Measurements from ENCODE around the gene STOX2. TPM values are rescaled to one million over a fixed set of nuclear protein-coding genes. Genes with fewer than 3 reads are reported as not detected.

Gene STOX2
- total and polyA plus RNA-seq, 7 experiments from 2014 or later: not detected

DNA sequence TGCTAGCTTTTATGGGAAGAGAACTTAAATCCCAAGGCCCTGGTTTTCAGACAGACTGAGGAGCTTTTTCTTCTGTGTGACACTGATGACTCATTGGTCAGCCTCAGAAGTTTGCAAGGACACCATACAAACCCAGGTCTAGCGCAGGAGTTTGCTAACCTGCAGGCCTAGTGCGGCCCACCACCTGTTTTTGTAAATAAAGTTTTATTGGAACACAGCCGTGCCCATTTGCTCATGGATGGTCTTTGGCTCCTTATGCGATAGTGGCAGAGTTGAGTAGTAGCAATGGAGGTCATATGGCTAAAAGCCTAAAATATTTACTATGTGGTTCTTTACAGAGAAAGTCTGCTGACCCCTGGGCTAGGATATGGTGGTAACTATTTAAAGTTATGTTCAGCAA lies 98.3 kb downstream of the STOX2 start:
- Histone ChIP-seq H3K36me3 (ENCODE audit: control insufficient read depth in 2 of 3, insufficient read depth in 3 of 3, low read length in 3 of 3) (no peaks in the 10 kb centered on the region), H3K27me3 (ENCODE audit: control insufficient read depth in 2 of 2, insufficient read depth in 2 of 2, low read length in 2 of 2) (no peaks in the 10 kb centered on the region), H3K27ac (ENCODE audit: low read depth, low read length) (no peak overlapping the region), H3K4me1 (ENCODE audit: control insufficient read depth in 2 of 2, insufficient read depth in 2 of 2, low read length in 2 of 2) (no peaks in the 10 kb centered on the region), H3K9me3 (ENCODE audit: control insufficient read depth in 2 of 3, low read length in 3 of 3) (no peaks in the 10 kb centered on the region), H3K4me3 (ENCODE audit: low read length) (no peak overlapping the region)
- ATAC-seq (no peak), DNase-seq (no peak)
- POLR2A ChIA-PET: no interaction called here
- Mint-ChIP-seq H3K27ac (no peak overlapping the region), H3K4me3 (no peak overlapping the region), H3K36me3 (no peaks in the 10 kb centered on the region), H3K4me1 (no peaks in the 10 kb centered on the region), H3K9me3 (peaks cover 0 to 3% (median 0%) of the 10 kb centered on the region in 11 donors), H3K27me3 (peaks cover 0 to 12% (median 0%) of the 10 kb centered on the region in 5 donors)
- CTCF ChIA-PET: no interaction called here
- intact Hi-C loops (cut with micrococcal nuclease): no loop called here

DNA sequence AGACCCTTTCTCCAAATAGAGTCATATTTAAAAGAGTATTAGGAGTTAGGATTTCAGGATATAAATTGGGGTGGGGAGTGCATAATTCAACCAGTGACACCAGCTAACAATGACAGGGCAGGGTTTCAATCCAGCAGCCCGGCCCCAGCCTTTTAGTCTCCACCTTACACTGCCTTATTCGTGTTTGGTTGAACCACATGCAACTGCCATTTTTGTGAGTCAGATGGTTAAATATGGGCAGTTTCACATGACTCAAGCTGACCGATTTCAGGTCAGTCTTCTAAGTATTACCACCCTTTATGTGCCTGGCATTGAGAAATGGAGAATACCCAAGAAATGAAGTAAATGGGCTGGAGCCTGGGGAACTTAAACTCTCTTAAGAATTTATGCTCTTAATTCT lies 102.8 kb downstream of the STOX2 start:
- no peaks in the 10 kb centered on the region for H3K4me1 ChIP-seq (ENCODE audit: control insufficient read depth in 2 of 2, insufficient read depth in 2 of 2, low read length in 2 of 2)
- ChIA-PET CTCF (no interaction called here), POLR2A (no interaction called here)
- H3K27ac Mint-ChIP-seq: no peak overlapping the region
- DNase-seq (no peak), ATAC-seq (no peak)
- no peaks in the 10 kb centered on the region for H3K9me3 Mint-ChIP-seq
- H3K27me3 ChIP-seq (ENCODE audit: control insufficient read depth in 2 of 2, insufficient read depth in 2 of 2, low read length in 2 of 2): no peaks in the 10 kb centered on the region
- no peaks in the 10 kb centered on the region for H3K36me3 ChIP-seq (ENCODE audit: control insufficient read depth in 2 of 3, insufficient read depth in 3 of 3, low read length in 3 of 3)
- H3K27me3 Mint-ChIP-seq: no peaks in the 10 kb centered on the region
- intact Hi-C loops (cut with micrococcal nuclease): no loop called here
- no peak overlapping the region for H3K4me3 ChIP-seq (ENCODE audit: low read length)
- peaks cover 0 to 5% (median 3%) of the 10 kb centered on the region in 7 donors for H3K4me1 Mint-ChIP-seq
- H3K9me3 ChIP-seq (ENCODE audit: control insufficient read depth in 2 of 3, low read length in 3 of 3): no peaks in the 10 kb centered on the region
- H3K4me3 Mint-ChIP-seq: no peak overlapping the region
- H3K36me3 Mint-ChIP-seq: no peaks in the 10 kb centered on the region
- H3K27ac ChIP-seq (ENCODE audit: low read depth, low read length): no peak overlapping the region

DNA sequence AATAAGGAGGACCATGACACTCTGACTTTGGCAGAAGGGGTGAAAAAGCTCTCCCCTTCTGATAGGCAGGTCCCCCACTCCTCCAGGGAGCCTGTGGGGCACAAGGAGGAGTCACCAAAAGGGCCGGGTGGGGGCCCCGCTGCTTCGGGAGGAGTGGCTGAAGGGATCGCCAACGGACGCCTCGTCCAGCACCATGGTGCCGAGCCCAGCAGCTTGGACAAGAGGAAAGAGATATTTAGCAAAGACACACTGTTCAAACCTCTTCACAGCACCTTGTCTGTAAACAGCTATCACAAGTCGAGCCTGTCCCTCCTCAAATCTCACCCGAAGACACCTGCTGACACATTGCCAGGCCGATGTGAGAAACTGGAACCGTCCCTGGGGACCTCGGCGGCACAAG lies 105.6 kb downstream of the STOX2 start:
- H3K27ac ChIP-seq (ENCODE audit: low read depth, low read length): no peak overlapping the region
- no peaks in the 10 kb centered on the region for H3K4me1 ChIP-seq (ENCODE audit: control insufficient read depth in 2 of 2, insufficient read depth in 2 of 2, low read length in 2 of 2)
- Mint-ChIP-seq H3K4me1 (peaks cover 0 to 8% (median 5%) of the 10 kb centered on the region in 7 donors), H3K27me3 (no peaks in the 10 kb centered on the region), H3K36me3 (no peaks in the 10 kb centered on the region), H3K27ac (no peak overlapping the region), H3K9me3 (no peaks in the 10 kb centered on the region), H3K4me3 (no peak overlapping the region)
- H3K27me3 ChIP-seq (ENCODE audit: control insufficient read depth in 2 of 2, insufficient read depth in 2 of 2, low read length in 2 of 2): no peaks in the 10 kb centered on the region
- no peaks in the 10 kb centered on the region for H3K9me3 ChIP-seq (ENCODE audit: control insufficient read depth in 2 of 3, low read length in 3 of 3)
- no peak for ATAC-seq
- H3K36me3 ChIP-seq (ENCODE audit: control insufficient read depth in 2 of 3, insufficient read depth in 3 of 3, low read length in 3 of 3): no peaks in the 10 kb centered on the region
- DNase-seq: no peak
- intact Hi-C loops (cut with micrococcal nuclease): no loop called here
- POLR2A ChIA-PET: no interaction called here
- no peak overlapping the region for H3K4me3 ChIP-seq (ENCODE audit: low read length)
- CTCF ChIA-PET: no interaction called here

DNA sequence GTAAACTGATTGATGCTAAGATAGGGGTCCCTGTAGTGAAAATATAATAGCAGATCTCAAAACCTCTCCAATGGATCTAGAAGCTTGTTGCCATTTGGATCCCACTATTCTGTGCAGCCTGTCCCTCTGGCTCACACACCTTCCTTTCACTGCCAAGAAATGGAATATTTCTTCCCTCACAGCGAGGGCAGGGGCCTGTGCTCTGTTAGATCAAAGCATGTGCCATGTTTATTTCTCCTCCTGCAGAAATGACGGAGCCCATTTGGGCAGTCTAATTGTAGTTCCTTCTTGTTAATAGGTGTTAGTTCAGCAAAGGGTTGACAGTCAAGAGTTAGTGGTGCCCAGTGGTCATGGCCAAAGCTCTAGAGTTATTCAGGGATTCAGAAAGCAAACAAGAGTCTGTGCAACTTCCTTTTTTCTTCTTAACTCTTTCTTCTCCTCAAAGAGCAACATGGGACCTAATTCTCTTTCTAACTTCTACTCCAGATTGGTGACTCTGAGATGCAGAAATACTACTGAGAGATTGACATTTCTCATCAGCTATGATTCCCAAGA lies 106.8 kb downstream of the STOX2 start:
- Mint-ChIP-seq H3K4me1 (peaks cover 0 to 8% (median 5%) of the 10 kb centered on the region in 7 donors), H3K4me3 (no peak overlapping the region), H3K9me3 (no peaks in the 10 kb centered on the region), H3K27me3 (no peaks in the 10 kb centered on the region), H3K36me3 (no peaks in the 10 kb centered on the region), H3K27ac (no peak overlapping the region)
- DNase-seq: no peak
- no peaks in the 10 kb centered on the region for H3K4me1 ChIP-seq (ENCODE audit: control insufficient read depth in 2 of 2, insufficient read depth in 2 of 2, low read length in 2 of 2)
- no peak overlapping the region for H3K4me3 ChIP-seq (ENCODE audit: low read length)
- H3K36me3 ChIP-seq (ENCODE audit: control insufficient read depth in 2 of 3, insufficient read depth in 3 of 3, low read length in 3 of 3): no peaks in the 10 kb centered on the region
- H3K9me3 ChIP-seq (ENCODE audit: control insufficient read depth in 2 of 3, low read length in 3 of 3): no peaks in the 10 kb centered on the region
- intact Hi-C loops (cut with micrococcal nuclease): no loop called here
- ChIA-PET POLR2A (no interaction called here), CTCF (no interaction called here)
- ATAC-seq: no peak
- H3K27me3 ChIP-seq (ENCODE audit: control insufficient read depth in 2 of 2, insufficient read depth in 2 of 2, low read length in 2 of 2): no peaks in the 10 kb centered on the region
- no peak overlapping the region for H3K27ac ChIP-seq (ENCODE audit: low read depth, low read length)

DNA sequence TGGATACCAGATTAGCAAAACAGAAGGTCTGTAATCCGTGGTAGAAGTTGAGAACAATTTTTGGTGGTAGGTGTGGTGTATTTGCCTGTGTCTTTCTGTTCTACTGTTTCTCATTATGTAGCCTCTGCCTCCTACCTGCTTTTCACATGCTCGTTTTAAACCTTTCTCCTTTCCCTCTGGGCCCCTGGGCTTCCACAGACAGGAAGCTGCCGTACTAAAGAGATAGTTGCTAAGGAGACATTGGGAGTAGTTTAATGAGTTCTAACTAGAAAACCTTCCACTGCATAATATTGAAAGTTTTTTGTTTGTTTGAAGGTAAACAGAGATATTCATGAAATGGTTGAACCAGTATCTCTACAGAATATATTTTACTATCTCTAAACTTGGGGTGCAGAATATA lies 107.8 kb downstream of the STOX2 start:
- Histone ChIP-seq H3K27me3 (ENCODE audit: control insufficient read depth in 2 of 2, insufficient read depth in 2 of 2, low read length in 2 of 2) (no peaks in the 10 kb centered on the region), H3K27ac (ENCODE audit: low read depth, low read length) (no peak overlapping the region), H3K36me3 (ENCODE audit: control insufficient read depth in 2 of 3, insufficient read depth in 3 of 3, low read length in 3 of 3) (no peaks in the 10 kb centered on the region), H3K9me3 (ENCODE audit: control insufficient read depth in 2 of 3, low read length in 3 of 3) (no peaks in the 10 kb centered on the region), H3K4me1 (ENCODE audit: control insufficient read depth in 2 of 2, insufficient read depth in 2 of 2, low read length in 2 of 2) (no peaks in the 10 kb centered on the region), H3K4me3 (ENCODE audit: low read length) (no peak overlapping the region)
- Mint-ChIP-seq H3K4me3 (no peak overlapping the region), H3K27me3 (peaks cover 0 to 2% (median 0%) of the 10 kb centered on the region in 5 donors), H3K36me3 (no peaks in the 10 kb centered on the region), H3K4me1 (peaks cover 0 to 8% (median 5%) of the 10 kb centered on the region in 7 donors), H3K9me3 (no peaks in the 10 kb centered on the region), H3K27ac (peak overlapping the region in 1 of 9 donors; percentile 41)
- DNase-seq (no peak), ATAC-seq (no peak)
- CTCF ChIA-PET: no interaction called here
- intact Hi-C loops (cut with micrococcal nuclease): no loop called here
- POLR2A ChIA-PET: no interaction called here

DNA sequence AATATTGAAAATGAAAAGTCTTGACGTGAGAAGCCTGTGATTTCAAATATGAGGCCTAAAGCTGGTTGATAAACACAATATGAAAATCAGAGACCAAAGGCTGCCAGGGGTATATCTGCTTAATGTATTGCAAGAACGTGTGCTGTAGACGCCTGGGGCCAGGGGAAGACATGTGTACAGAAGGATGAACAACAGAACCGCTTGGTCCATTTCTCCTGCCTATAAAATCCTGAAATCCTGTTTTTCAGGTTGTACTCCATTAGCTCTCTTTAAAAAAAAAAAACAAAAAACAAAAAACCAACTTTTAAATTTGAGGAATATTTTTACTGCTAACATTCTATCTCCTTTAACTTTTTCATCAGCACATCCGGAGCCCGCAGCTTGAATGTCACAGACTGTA lies 109.2 kb downstream of the STOX2 start:
- POLR2A ChIA-PET: no interaction called here
- Histone ChIP-seq H3K9me3 (ENCODE audit: control insufficient read depth in 2 of 3, low read length in 3 of 3) (no peaks in the 10 kb centered on the region), H3K27ac (ENCODE audit: low read depth, low read length) (no peak overlapping the region), H3K4me1 (ENCODE audit: control insufficient read depth in 2 of 2, insufficient read depth in 2 of 2, low read length in 2 of 2) (no peaks in the 10 kb centered on the region), H3K36me3 (ENCODE audit: control insufficient read depth in 2 of 3, insufficient read depth in 3 of 3, low read length in 3 of 3) (no peaks in the 10 kb centered on the region), H3K4me3 (ENCODE audit: low read length) (no peak overlapping the region), H3K27me3 (ENCODE audit: control insufficient read depth in 2 of 2, insufficient read depth in 2 of 2, low read length in 2 of 2) (no peaks in the 10 kb centered on the region)
- intact Hi-C loops (cut with micrococcal nuclease): no loop called here
- H3K27me3 Mint-ChIP-seq: peaks cover 0 to 5% (median 0%) of the 10 kb centered on the region in 5 donors
- H3K36me3 Mint-ChIP-seq: no peaks in the 10 kb centered on the region
- DNase-seq: no peak
- CTCF ChIA-PET: no interaction called here
- H3K4me1 Mint-ChIP-seq: peaks cover 0 to 8% (median 5%) of the 10 kb centered on the region in 7 donors
- no peak for ATAC-seq
- no peak overlapping the region for H3K27ac Mint-ChIP-seq
- H3K4me3 Mint-ChIP-seq: no peak overlapping the region
- H3K9me3 Mint-ChIP-seq: no peaks in the 10 kb centered on the region

DNA sequence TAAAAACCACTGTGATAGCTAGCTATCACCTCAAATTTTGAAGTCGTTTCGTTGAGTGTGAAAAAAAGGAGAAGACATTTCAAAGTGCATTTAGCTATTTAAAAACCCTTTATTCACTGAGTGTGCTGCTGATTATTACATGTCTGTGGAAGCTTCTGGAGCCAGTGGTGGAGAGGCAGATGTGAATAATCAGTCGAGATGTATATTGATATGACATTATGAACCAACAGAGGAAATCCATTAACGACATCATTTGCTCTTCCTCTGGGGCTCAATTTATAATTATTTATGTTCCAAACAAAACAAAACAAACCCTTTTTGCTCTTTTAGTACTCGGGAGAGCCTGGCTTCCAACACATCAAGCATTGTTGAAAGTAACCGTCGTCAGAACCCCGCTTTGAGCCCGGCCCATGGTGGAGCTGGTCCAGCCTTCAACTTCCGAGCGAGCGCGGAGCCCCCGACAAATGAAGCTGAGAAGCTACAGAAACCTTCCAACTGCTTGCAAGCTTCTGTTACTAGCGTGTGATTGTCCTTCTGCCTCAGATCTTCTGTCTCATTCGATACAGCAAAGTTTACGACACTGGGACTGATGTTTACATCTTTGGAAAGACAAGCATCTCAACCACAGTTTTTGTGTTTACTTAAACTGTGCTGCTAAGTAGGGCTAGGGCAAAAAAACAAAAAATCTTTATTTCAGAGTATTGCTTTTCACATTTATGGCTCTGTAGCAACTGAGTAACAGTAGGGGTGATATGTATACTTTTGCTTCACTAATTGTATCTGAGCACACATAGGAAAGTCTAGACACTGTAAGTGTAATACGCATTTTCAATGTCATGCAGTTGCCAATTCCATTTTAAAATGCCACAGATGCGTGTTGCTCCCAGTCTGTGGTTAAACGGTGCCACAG lies 111.9 kb downstream of the STOX2 start:
- CTCF ChIA-PET: interaction anchor here (0.7 kb wide), 1 partner anchor 15 kb away, joined by 3 read pairs; no protein-coding TSS in a partner anchor
- H3K36me3 ChIP-seq (ENCODE audit: control insufficient read depth in 2 of 3, insufficient read depth in 3 of 3, low read length in 3 of 3): no peaks in the 10 kb centered on the region
- H3K9me3 ChIP-seq (ENCODE audit: control insufficient read depth in 2 of 3, low read length in 3 of 3): no peaks in the 10 kb centered on the region
- H3K27ac Mint-ChIP-seq: no peak overlapping the region
- intact Hi-C loops (cut with micrococcal nuclease): no loop called here
- no peak overlapping the region for H3K4me3 Mint-ChIP-seq
- H3K4me3 ChIP-seq (ENCODE audit: low read length): no peak overlapping the region
- H3K9me3 Mint-ChIP-seq: no peaks in the 10 kb centered on the region
- H3K27me3 ChIP-seq (ENCODE audit: control insufficient read depth in 2 of 2, insufficient read depth in 2 of 2, low read length in 2 of 2): no peaks in the 10 kb centered on the region
- H3K27me3 Mint-ChIP-seq: peaks cover 0 to 15% (median 0%) of the 10 kb centered on the region in 5 donors
- POLR2A ChIA-PET: interaction anchor here (1.0 kb wide), 1 partner anchor 11 kb away, joined by 4 read pairs; no protein-coding TSS in a partner anchor
- DNase-seq (no peak), ATAC-seq (no peak)
- no peaks in the 10 kb centered on the region for H3K4me1 ChIP-seq (ENCODE audit: control insufficient read depth in 2 of 2, insufficient read depth in 2 of 2, low read length in 2 of 2)
- no peak overlapping the region for H3K27ac ChIP-seq (ENCODE audit: low read depth, low read length)
- no peaks in the 10 kb centered on the region for H3K36me3 Mint-ChIP-seq
- H3K4me1 Mint-ChIP-seq: peaks cover 0 to 8% (median 5%) of the 10 kb centered on the region in 7 donors

All from naive thymus-derived CD4-positive, alpha-beta T cell (primary cell).